Stromal cell of bone marrow (primary cell): ENCODE results near the gene TASL.
A peak's percentile ranks its signal among the peaks of the same experiment; 100 is the strongest.
"Not testable (repeated sequence)": the region's sequence is repeated elsewhere in the genome, so short reads cannot be mapped to it uniquely, and the experiment has no call there.

Experiments used
- DNase-seq: peaks from one replicate; pipeline ENCODE4 v3.0.0-alpha.2; 2012; ENCODE audit warnings: low read depth

The TASL gene, protein sequence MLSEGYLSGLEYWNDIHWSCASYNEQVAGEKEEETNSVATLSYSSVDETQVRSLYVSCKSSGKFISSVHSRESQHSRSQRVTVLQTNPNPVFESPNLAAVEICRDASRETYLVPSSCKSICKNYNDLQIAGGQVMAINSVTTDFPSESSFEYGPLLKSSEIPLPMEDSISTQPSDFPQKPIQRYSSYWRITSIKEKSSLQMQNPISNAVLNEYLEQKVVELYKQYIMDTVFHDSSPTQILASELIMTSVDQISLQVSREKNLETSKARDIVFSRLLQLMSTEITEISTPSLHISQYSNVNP

DNA sequence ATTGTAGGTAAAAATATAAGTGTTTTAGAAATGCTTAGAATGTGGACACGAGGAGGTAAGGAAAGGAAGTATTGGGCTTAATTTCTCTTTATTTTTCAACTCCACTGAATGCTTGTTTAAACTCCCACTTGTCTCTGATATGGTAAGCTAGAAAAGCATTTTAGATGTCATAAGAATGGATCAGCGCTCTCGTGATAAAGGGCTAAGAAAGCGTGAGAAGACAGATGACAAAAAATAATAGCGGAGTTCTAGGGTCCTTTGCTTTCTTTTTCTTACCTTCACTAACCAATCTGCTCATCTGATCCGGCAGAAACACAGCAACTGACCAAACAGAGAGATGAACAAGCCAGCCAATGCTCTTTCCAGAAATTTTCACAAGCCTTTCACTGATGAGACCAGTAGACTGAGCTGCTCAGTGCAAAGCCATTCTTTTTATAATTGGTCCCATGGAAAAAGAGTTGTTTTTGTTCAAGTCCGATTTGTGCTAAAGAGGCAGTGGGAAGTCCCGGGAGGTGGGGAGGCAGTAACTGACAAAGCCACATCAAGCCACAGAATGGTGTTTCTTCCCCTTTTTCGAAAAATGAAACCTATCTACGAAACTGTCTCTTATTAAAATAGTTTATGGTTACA, at the start of gene TASL:
TASL (minus strand) TSS at position 405 of the 630 bp plus-strand sequence. CDS start 17,411 bp downstream, outside the sequence.
- no peak for DNase-seq

DNA sequence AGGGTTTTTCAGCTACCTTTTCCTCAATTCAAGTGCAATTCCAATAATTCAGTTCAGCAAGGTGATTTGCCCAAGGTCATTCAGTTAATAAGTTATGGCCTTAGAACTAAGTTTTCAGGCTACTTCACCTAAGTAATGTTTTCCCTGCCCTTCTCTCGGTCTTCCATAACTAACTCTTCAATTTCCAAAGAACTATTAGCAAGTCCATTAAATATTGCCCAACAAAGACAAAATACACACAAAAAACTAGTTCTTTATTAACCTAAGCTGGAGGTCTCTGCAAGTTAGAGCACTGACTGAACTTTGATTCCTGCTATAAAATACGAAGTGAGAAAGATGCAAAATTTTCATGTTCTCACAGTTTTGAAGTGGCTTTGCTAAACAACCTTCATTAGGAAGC, 48.8 kb upstream of the TASL start:
- no peak for DNase-seq

DNA sequence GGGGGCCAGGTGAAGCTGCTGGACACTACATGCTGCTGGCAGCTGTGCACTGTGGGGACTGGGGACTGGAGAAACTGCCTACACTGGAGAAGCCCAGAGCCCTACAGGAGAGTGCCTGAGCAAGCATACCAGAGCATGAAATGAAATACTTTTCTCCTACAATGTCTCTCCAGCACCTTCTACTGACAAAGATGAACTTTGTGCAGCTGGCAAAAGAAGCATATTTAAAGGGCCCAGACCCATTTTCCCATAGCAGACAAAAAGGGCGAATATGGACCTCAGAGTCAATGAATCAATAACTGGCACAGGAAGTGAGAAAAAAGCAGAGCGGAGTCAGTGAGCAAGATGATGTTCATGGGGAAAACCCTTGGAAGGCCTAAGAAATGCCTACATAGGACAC, 44.8 kb upstream of the TASL start:
- no peak for DNase-seq

DNA sequence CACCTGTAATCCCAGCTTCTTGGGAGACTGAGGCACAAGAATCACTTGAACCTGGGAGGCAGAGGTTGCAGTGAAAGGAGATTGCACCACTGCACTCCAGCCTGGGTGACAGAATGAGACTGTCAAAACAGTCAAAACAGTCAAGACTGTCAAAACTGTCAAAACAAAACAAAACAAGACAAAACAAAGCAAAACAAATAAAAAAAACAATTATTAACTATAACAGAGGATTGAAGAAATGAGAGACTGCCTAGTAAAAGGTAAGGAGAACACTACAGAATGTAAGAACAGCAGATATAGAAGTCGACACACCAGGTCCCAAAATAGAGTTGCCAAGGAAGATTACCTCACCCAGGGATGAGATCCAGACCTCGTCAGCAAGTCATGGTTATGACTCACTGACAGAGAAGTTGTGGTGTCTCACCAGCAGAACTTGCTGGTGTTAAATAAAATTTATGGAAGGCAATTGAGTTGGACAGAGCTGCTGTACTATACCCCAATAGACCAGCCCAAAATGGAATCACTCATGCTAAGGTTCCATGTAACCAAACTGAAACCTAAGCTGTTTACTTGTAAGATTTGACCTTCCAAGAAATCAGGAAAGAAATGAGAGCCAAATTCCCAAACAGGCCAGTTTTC, 43.5 kb upstream of the TASL start:
- peak; percentile 85 for DNase-seq

DNA sequence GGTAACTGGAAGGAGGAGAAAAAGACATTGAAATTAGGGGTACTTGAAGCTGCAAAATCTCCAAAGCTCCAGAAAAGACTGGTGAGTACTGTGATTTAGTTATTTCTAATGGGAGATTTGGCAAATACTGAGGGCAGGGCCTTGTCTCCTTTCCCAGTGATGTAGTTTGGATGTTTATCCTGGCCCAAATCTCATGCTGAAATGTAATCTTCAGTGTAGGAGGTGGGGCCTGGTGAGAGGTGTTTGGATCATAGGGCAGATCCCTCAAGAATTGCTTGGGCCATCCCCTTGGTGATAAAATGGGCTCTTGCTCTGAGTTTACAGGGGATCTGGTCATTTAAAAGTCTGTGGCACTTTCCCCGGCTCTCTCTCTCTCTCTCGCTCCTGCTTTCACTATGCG, 42.6 kb upstream of the TASL start:
- peak; percentile 34 for DNase-seq

DNA sequence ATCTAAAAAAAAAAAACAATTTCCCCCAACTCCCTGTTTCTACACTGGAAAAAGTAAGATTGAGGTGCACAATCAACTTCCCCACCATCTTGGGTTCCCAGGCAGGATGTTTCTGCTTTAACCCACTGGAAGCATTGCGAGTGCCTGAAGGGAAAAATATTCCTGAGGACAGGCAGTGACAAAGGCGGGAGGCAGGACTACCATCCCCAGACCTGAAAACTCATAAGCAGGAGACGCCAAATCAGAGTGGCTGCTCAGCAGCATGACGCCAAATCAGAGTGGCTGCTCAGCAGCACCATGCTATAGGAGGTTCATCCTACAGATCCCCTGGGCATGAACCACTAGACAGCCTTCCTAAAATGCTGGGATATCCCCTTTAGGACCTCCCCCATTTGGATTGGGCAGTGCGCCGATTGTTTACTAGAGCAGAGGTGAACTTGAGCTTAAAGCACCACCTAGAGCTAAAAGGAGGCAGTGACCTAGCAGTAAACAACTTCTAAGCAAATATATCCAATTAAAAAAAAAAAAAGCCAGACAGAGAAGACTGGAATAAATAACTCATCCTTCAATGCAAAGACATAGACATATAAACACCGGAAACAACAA, 40.7 kb upstream of the TASL start:
- no peak for DNase-seq

DNA sequence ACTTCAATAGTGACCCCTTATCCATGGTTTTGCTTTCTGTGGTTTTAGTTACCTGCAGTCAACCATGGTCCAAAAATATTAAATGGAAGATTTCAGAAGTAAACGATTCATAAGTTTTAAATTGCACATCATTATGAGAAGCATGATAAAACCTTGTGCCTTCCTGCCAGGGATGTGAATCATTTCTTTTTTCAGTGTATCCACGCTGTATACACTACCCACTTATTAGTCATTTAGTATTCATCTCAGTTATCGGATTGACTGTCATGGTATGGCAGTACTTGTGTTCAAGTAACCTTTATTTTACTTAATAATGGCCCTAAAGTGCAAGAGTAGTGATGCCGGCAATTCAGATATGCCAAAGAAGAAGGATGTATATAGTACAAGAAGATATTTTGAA, 37.7 kb upstream of the TASL start:
- DNase-seq: peak; percentile 18

DNA sequence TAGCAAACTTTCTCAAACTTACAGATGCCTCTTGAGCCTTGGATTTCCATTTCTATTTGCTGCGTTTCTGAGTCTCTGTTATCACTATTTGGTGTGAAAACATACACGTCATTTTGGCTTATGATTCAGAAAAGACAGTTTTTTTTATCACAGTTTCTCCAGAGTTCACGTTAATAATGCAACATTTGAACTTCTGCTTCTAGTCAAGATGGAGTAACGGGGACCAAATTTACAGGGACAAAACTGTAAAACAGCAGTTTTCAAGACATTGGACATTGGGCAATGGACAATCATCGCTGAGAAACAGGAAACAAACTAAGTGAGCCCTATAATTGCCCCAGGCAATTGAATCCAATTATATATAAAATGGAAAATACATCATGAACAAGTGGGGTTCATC, 36.2 kb upstream of the TASL start:
- DNase-seq: no peak

DNA sequence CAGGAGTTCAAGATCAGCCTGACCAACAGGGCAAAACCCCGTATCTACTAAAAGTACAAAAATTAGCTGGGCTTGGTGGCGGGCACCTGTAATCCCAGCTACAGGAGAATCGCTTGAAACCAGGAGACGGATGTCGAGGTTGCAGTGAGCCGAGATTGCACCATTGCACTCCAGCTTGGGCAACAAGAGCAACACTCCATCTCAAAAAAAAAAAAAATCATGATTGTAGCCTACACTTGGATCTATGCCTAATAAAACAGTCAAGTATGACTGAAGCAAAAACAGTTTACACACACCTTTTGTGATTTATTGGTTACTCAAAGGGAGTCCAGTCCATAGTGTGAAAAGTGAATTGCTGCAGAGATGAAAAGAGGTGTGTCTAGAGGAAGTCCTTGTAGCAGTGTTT, 34.7 kb upstream of the TASL start:
- DNase-seq: no peak

DNA sequence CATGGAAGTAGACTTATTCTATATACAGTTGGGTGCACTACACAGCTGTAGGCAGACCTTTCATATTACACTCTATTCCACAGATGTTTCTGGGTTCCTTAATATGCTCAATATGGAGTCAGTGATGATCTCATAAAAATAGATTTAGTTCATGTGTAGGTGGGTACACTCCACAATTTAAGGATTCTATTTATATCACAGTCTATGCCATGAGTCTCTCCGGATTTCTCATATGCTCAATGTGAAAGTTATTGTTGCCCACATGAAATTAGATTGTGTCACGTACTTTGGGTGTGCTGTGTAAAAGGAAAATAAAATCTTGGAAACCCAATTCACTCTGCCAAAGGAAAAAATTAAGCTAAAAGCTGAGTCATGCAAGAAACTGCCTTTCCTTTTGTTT, 32.5 kb upstream of the TASL start:
- DNase-seq: no peak

DNA sequence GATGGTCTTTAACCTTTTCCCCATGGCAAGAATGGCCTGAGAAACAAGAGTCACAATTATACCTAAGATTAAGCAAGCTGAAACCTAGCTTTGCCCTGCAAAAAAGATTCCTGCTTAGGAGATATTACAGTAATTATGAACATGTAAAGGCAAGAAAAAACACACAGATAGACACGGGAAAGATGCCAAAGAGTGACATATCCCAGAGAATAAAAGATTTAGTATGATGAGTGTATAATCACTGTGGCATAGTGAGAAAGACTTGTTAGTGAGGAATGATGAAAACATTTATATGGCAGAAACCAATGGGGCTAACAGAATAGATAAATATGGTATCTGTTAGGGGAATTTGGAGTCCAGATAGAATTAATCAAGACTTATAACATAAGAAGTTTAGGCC, 29.6 kb upstream of the TASL start:
- no peak for DNase-seq

DNA sequence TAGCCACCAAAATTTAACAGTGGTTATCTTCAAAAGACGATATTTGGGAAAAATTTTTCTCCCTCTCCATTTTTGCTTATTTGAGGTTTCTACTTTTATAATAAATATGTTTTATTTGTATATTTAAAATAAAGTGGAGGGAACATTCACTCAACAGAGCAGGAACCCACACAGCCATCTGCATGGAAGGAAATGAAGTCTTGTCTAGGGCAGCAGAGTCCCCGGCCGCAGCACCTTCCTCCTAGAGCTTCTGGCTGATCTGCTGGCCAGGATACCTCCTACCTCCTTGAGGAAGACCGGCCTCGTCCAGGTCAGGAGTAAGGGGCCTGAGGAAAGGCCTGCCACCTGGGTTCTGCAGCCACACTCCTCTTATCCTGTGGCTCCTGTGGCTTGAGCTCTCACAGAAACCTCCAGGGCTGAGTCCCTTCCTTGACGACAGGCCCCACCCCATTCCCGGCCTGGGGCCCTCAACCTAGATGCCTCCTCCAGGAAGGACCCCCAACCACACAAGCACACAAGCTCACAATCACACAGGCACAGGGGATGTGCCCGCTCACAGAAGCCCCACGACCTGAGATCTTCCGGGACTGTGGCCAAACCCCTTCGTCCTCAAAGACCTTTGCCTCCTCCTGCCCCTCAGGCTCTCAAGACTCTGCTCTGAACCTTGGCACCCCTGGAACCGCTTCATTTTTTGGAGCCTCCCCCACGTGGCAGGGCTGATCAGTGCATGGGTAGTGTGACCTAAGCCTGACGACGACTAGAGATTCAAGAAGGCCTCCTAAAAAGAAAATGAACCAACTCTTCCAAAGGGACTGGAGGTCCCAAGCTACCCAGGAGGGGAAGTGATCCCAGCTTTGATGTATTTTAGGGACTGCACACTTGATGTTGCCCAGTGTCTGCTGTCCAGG, 23.0 kb upstream of the TASL start:
- not testable (repeated sequence) for DNase-seq

DNA sequence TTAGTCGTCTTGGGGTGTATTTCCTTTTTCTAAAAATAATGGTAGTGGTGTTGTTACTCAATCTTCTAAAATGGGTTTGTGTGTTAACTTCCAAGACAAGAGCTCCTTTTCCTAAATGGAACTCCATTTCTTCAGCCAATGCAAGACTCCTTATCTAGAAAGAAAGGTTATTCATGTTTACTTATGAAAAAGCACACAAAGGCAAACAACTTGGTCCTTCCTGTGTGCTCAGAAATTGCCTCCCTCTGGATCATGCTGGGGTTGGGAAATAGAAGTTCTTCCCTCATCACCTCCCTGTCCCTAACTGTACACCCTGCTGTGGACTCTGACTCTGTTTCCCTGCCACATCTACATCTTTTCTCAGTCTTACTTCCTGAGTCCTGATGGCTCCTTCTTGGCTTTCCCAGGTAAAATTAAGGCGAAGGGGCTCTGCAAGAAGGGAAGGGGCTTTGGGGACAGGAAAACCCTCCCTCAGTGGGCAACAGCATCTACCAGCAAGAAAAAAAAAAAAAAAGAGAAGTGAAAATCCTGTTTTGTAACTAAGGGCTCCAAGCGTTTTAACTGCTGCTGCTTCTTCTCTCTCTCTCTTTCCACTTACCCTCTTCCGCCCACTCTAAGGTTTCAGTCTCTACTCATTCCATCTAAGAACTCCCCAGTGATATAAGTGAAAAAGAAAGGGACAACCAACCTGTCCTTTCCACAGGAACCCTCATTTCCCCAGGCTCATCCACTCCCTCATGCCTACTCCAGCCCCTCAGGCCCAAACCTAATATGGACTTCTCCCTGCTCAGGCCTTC, 19.8 kb upstream of the TASL start:
- DNase-seq: no peak

DNA sequence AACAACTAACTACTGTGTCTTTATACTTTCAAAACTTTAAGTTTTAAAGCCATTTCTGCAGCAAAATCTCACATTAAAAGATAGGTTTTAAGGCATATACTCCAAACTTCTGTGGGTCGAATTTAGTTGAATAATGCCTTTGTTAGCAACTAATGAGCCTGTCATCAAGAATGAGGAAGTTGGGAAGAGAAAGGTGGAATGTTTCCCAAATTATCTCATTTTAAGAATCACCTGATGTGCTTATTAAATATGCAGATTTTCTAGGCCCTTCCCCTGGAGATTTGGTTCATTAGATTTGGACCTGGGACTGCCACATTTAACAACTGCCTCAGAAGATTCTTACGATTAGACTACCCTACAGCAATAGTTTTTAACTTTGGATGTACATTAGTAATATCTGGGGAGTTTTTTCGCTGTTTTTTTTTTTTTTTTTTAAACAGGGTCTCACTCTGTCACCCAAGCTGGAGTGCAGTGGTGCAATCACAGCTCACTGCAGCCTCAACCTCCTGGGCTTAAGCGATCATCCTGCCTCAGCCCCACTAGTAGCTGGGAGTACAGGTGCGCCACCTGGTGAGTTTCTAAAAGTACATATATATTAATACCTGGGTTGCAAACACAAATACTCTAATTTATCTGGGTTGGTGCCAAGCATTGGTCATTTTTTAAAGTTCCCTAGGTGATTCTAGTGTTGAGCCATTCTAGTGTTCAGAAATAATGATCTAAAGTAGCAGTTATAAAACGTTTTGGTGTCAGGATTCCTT, 16.1 kb upstream of the TASL start:
- DNase-seq: no peak

DNA sequence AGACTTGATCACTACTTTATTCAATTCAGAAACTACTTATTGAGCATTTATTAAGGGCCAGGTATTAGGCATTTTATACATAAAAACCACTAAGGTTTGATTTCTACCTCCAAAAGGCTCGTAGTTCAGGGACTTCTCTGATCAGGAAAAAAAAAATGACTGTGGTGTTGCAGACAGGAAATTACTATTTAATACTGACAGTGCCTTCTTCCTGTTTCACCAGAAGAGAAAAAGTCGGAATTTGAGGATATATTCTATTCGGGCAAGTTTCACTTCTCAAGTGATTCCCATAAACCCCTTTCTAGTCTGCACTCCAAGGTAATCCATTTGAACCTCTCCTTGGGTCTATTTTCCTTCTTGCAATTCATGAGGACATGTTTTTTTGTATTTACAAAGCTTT, 15.3 kb upstream of the TASL start:
- no peak for DNase-seq

DNA sequence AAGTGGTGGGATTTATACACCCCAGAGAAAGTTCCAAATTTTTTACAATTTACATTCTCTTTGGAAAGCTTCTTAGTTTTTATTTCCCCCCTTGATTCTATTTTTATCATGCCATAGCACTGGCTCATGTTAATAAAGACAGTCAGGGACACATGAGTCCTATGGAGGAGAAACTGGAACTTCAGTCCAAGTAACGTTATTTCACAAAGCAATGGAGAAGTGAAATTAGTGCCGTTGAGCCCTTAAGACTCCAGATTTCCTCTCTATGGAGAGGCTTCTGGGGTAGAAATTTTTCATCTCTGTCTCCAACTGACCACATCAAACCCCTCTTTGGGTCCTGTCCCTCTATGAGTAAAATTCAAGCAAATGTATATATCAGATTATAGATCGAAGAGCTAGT, 12.8 kb upstream of the TASL start:
- DNase-seq: no peak

DNA sequence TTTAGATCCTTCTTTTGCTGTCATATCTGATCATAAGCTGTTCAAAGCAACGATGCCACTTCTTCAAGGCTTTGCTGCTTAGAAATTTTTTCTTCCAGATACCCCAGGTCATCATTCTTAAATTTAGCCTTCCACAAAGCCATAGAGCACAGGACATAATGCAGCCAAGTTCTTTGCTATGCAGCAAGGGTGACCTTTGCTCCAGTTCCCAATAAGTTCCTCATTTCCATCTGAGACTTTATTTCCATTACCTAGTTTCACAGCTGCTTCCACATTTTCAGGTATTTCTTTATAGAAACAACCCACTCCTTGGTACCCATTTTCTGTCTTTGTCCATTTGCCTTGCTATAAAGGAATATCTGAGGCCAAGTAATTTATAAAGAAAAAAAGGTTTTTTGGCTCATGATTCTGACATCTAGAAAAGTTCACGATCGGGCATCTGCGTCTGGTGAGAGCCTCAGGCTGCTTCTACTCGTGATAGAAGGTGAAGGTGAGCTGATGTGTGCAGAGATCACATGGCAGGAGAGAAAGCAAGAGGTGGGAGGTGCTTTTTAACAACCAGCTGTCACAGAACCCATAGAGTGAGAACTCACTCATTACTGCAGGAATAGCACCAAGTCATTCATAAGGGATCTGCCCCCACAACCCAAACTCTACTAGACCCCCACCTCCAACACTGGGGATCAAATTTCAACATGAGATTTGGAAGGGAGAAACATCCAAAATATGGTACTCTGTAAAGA, 11.8 kb upstream of the TASL start:
- no peak for DNase-seq

DNA sequence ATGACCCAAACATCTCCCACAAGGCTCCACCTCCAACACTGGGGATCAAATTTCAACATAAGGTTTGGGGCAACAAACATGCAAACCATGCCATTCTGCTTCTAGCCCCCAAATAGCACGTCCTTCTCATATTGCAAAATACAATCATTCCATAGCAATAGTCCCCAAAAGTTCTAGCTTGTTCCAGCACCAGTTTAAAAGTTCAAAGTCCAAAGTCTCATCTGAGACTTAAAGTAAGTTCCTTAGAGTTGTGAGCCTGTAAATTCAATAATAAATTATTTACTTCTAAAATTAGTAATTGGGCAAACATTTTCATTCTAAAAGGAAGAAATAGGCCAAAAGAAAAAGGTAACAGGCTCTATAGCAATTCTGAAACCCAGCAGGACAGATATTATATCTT, 8.9 kb upstream of the TASL start:
- no peak for DNase-seq

DNA sequence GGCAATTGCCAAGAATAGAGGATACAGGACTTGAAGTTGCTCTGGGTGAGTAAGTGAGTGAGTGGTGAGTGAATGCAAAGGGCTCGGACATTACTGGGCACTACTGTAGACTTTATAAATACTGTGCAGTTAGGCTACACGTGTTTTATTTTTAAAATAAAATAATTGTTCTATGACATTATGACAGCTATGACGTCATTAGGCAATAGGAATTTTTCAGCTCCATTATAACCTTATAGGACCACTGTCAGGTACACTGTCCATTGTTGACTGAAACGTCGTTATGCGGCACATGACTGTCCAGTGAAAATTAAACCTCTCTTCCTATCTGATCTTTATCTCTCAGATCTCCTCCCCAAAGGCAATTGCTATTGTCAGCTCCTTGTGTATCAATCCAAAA, 5.1 kb upstream of the TASL start:
- DNase-seq: no peak

DNA sequence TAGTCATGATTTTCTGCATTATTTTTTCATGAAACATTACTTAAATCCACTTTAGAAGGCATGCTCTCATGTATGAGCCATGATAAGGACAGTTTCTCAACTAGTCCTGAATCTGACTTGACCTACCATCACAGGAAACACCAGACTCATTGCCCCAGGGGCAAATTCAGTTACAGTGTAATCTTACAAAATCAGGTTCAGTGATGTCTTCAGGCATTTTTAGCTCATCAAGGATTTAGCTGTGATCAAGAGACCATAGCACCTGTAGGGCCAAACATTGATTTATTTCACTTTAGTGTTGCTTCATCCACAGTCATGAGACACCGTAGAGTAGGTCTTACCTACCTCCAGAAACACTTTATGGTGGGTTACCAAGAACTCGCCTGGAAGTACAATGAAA, 3.1 kb upstream of the TASL start:
- DNase-seq: no peak
